Trophoblast cell (in vitro differentiated cells and primary cell): Measurements from ENCODE around the gene BACH2.

Experiments
- DNase-seq, 2 donors: peaks; one replicate each; pipeline ENCODE4 v3.0.0-alpha.2; 2016
- H2AFZ ChIP-seq: 2 replicates; pipeline ENCODE4 v1.6.1; 2013; ENCODE audit warnings: low read length, moderate library complexity, mild to moderate bottlenecking; ENCODE audit not compliant: insufficient read depth, poor library complexity
- H2AK5ac ChIP-seq: 2 replicates; pipeline ENCODE4 v1.6.1; 2013; ENCODE audit warnings: mild to moderate bottlenecking, low read length
- H2BK120ac ChIP-seq: 2 replicates; pipeline ENCODE4 v1.6.1; 2013; ENCODE audit warnings: low read length, mild to moderate bottlenecking, moderate library complexity; ENCODE audit not compliant: insufficient read depth, poor library complexity
- H2BK12ac ChIP-seq: 2 replicates; pipeline ENCODE4 v1.6.1; 2013; ENCODE audit warnings: mild to moderate bottlenecking, low read length, moderate library complexity
- H2BK5ac ChIP-seq: 2 replicates; pipeline ENCODE4 v1.6.1; 2013; ENCODE audit warnings: low read length, low read depth, moderate library complexity, mild to moderate bottlenecking; ENCODE audit not compliant: poor library complexity
- H3K14ac ChIP-seq: 2 replicates; pipeline ENCODE4 v1.6.1; 2013; ENCODE audit warnings: mild to moderate bottlenecking, low read length
- H3K18ac ChIP-seq: 2 replicates; pipeline ENCODE4 v1.6.1; 2013; ENCODE audit warnings: mild to moderate bottlenecking, low read length
- H3K23ac ChIP-seq: 2 replicates; pipeline ENCODE4 v1.6.1; 2013; ENCODE audit warnings: low read length
- H3K27ac ChIP-seq: 2 replicates; pipeline ENCODE4 v1.5.1; 2013; ENCODE audit warnings: low read depth, mild to moderate bottlenecking, inconsistent platforms, low read length, moderate library complexity
- H3K27me3 ChIP-seq: 2 replicates; pipeline ENCODE4 v1.6.1; 2013; ENCODE audit warnings: inconsistent platforms, mild to moderate bottlenecking, low read length, moderate library complexity; ENCODE audit not compliant: insufficient read depth
- H3K36me3 ChIP-seq, 2 experiments: 1 replicate in 1 of 2; 2 replicates in 1 of 2; pipeline ENCODE4 v1.6.1; 2013; ENCODE audit warnings: low read length in 2 of 2, mild to moderate bottlenecking in 2 of 2, moderate library complexity in 1 of 2; ENCODE audit not compliant: insufficient read depth in 2 of 2, control insufficient read depth in 1 of 2
- H3K4ac ChIP-seq: 2 replicates; pipeline ENCODE4 v1.6.1; 2013; ENCODE audit warnings: low read depth, mild to moderate bottlenecking, low read length, moderate library complexity
- H3K4me1 ChIP-seq, 2 experiments: 1 replicate in 1 of 2; 2 replicates in 1 of 2; pipeline ENCODE4 v1.6.1; 2013; ENCODE audit warnings: low read length in 2 of 2, mild to moderate bottlenecking in 2 of 2, moderate library complexity in 1 of 2; ENCODE audit not compliant: insufficient read depth in 2 of 2, control insufficient read depth in 1 of 2
- H3K4me2 ChIP-seq: 2 replicates; pipeline ENCODE4 v1.6.1; 2013; ENCODE audit warnings: inconsistent platforms, mild to moderate bottlenecking, low read length, moderate library complexity
- H3K4me3 ChIP-seq: 2 replicates; pipeline ENCODE4 v1.5.1; 2013; ENCODE audit warnings: mild to moderate bottlenecking, low read depth, low read length, inconsistent platforms
- H3K79me1 ChIP-seq: one replicate; pipeline ENCODE4 v1.6.1; 2013; ENCODE audit warnings: low read length
- H3K79me2 ChIP-seq: 2 replicates; pipeline ENCODE4 v1.6.1; 2013; ENCODE audit warnings: low read length, mild to moderate bottlenecking; ENCODE audit not compliant: control insufficient read depth, insufficient read depth, poor library complexity
- H3K9ac ChIP-seq: 2 replicates; pipeline ENCODE4 v1.6.1; 2013; ENCODE audit warnings: mild to moderate bottlenecking, low read length
- H3K9me3 ChIP-seq: 2 replicates; pipeline ENCODE4 v1.6.1; 2013; ENCODE audit warnings: low read depth, mild to moderate bottlenecking, control low read depth, inconsistent platforms, low read length; ENCODE audit not compliant: insufficient read depth
- H4K12ac ChIP-seq: 2 replicates; pipeline ENCODE4 v1.6.1; 2013; ENCODE audit warnings: low read depth, mild to moderate bottlenecking, low read length, moderate library complexity
- H4K8ac ChIP-seq: 2 replicates; pipeline ENCODE4 v1.6.1; 2013; ENCODE audit warnings: low read depth, mild to moderate bottlenecking, low read length, moderate library complexity
- H4K91ac ChIP-seq: one replicate; pipeline ENCODE4 v1.6.1; 2013; ENCODE audit warnings: low read depth, mild to moderate bottlenecking, low read length, moderate library complexity
- WGBS: extraction: QIAGEN DNeasy Blood & Tissue Kit; methylation state at CpG from one replicate; pipeline ENCODE4 v1.1.7; 2013; ENCODE audit warnings: missing lambda C conversion rate; ENCODE audit not compliant: insufficient read length, insufficient coverage; ENCODE audit errors: extremely low coverage; 5-methylcytosine and 5-hydroxymethylcytosine counted together

BACH2 gene

GRCh38 chr6:89961481-89961880 is 335.2 kb downstream of the BACH2 start:
- no peak overlapping the region for H2BK12ac ChIP-seq
- no peak overlapping the region for H4K91ac ChIP-seq
- no CpG with 5 or more reads among the region's 2 CpGs for WGBS

GRCh38 chr6:89959883-89960282 is 336.8 kb downstream of the BACH2 start:
- no peaks in the 10 kb centered on the region for H3K9me3 ChIP-seq
- H4K12ac ChIP-seq: no peak overlapping the region
- no peak overlapping the region for H2BK5ac ChIP-seq
- no CpG with 5 or more reads among the region's 6 CpGs for WGBS
- no peak overlapping the region for H3K27ac ChIP-seq
- H3K79me1 ChIP-seq: no peaks in the 10 kb centered on the region
- H3K14ac ChIP-seq: no peak overlapping the region
- H4K8ac ChIP-seq: no peak overlapping the region
- no peak overlapping the region for H3K9ac ChIP-seq
- H3K4ac ChIP-seq: no peak overlapping the region
- H2AFZ ChIP-seq: no peak overlapping the region
- H2BK120ac ChIP-seq: no peak overlapping the region
- H3K18ac ChIP-seq: no peak overlapping the region
- no peaks in the 10 kb centered on the region for H3K79me2 ChIP-seq
- no peak overlapping the region for H4K91ac ChIP-seq
- H3K4me3 ChIP-seq: no peak overlapping the region
- no peak overlapping the region for H2AK5ac ChIP-seq
- H3K4me2 ChIP-seq: no peak overlapping the region
- no peaks in the 10 kb centered on the region for H3K4me1 ChIP-seq
- no peak overlapping the region for H2BK12ac ChIP-seq
- no peak overlapping the region for H3K23ac ChIP-seq
- DNase-seq: no peak
- no peaks in the 10 kb centered on the region for H3K27me3 ChIP-seq
- peaks cover 0 to 2% of the 10 kb centered on the region in 2 experiments for H3K36me3 ChIP-seq

More at GRCh38 chr6:89961481-89961880, 335.2 kb downstream of the BACH2 start:
- no peak overlapping the region for H3K4me2 ChIP-seq
- H4K8ac ChIP-seq: no peak overlapping the region
- H3K23ac ChIP-seq: no peak overlapping the region
- no peaks in the 10 kb centered on the region for H3K27me3 ChIP-seq
- no peak overlapping the region for H4K12ac ChIP-seq
- H2AFZ ChIP-seq: no peak overlapping the region
- H2BK5ac ChIP-seq: no peak overlapping the region
- H3K4me3 ChIP-seq: no peak overlapping the region
- no peaks in the 10 kb centered on the region for H3K9me3 ChIP-seq
- H3K27ac ChIP-seq: no peak overlapping the region
- no peak for DNase-seq
- H3K79me2 ChIP-seq: no peaks in the 10 kb centered on the region
- peaks cover 0 to 2% of the 10 kb centered on the region in 2 experiments for H3K36me3 ChIP-seq
- H3K14ac ChIP-seq: no peak overlapping the region
- H3K79me1 ChIP-seq: no peaks in the 10 kb centered on the region
- H3K9ac ChIP-seq: no peak overlapping the region
- no peak overlapping the region for H3K18ac ChIP-seq
- no peak overlapping the region for H2AK5ac ChIP-seq
- no peaks in the 10 kb centered on the region for H3K4me1 ChIP-seq
- H3K4ac ChIP-seq: no peak overlapping the region
- no peak overlapping the region for H2BK120ac ChIP-seq

GRCh38 chr6:89956182-89956581 is 340.5 kb downstream of the BACH2 start:
- no peak overlapping the region for H3K18ac ChIP-seq
- peaks cover 3 to 6% of the 10 kb centered on the region in 2 experiments for H3K4me1 ChIP-seq
- H4K12ac ChIP-seq: no peak overlapping the region
- H3K14ac ChIP-seq: no peak overlapping the region
- H4K91ac ChIP-seq: no peak overlapping the region
- WGBS: no CpG with 5 or more reads among the region's 4 CpGs
- no peak overlapping the region for H3K4ac ChIP-seq
- no peak overlapping the region for H3K4me2 ChIP-seq
- H3K9ac ChIP-seq: no peak overlapping the region
- no peak overlapping the region for H2BK5ac ChIP-seq
- no peak overlapping the region for H3K23ac ChIP-seq
- H2AK5ac ChIP-seq: no peak overlapping the region
- H3K36me3 ChIP-seq: peaks cover 2 to 5% of the 10 kb centered on the region in 2 experiments
- H3K79me2 ChIP-seq: no peaks in the 10 kb centered on the region
- DNase-seq: no peak
- H3K79me1 ChIP-seq: no peaks in the 10 kb centered on the region
- no peak overlapping the region for H4K8ac ChIP-seq
- H3K27me3 ChIP-seq: no peaks in the 10 kb centered on the region
- no peak overlapping the region for H2BK120ac ChIP-seq
- no peaks in the 10 kb centered on the region for H3K9me3 ChIP-seq
- no peak overlapping the region for H3K27ac ChIP-seq
- H3K4me3 ChIP-seq: no peak overlapping the region
- no peak overlapping the region for H2BK12ac ChIP-seq
- no peak overlapping the region for H2AFZ ChIP-seq

GRCh38 chr6:89955364-89955763 is 341.3 kb downstream of the BACH2 start:
- no peak overlapping the region for H3K27ac ChIP-seq
- WGBS: no CpG with 5 or more reads among the region's 5 CpGs
- H3K4me3 ChIP-seq: no peak overlapping the region
- no peak overlapping the region for H3K14ac ChIP-seq
- no peak overlapping the region for H2BK5ac ChIP-seq
- H2AFZ ChIP-seq: no peak overlapping the region
- no peak overlapping the region for H4K12ac ChIP-seq
- DNase-seq: no peak
- H3K36me3 ChIP-seq: peaks cover 3 to 12% of the 10 kb centered on the region in 2 experiments
- no peaks in the 10 kb centered on the region for H3K79me2 ChIP-seq
- no peaks in the 10 kb centered on the region for H3K79me1 ChIP-seq
- H3K4ac ChIP-seq: no peak overlapping the region
- H3K9ac ChIP-seq: no peak overlapping the region
- peaks cover 3 to 6% of the 10 kb centered on the region in 2 experiments for H3K4me1 ChIP-seq
- no peaks in the 10 kb centered on the region for H3K27me3 ChIP-seq
- no peak overlapping the region for H2BK12ac ChIP-seq
- no peak overlapping the region for H2BK120ac ChIP-seq
- H3K4me2 ChIP-seq: no peak overlapping the region
- no peak overlapping the region for H2AK5ac ChIP-seq
- no peaks in the 10 kb centered on the region for H3K9me3 ChIP-seq
- H3K23ac ChIP-seq: no peak overlapping the region
- H4K91ac ChIP-seq: no peak overlapping the region
- H3K18ac ChIP-seq: no peak overlapping the region
- H4K8ac ChIP-seq: no peak overlapping the region
